GM21723 (cell line): ENCODE data around the gene MPZ.

Experiments used
- ATAC-seq: cut with Tn5 transposase; IDR thresholded peaks from one replicate; pipeline ENCODE4 v1.9.1; 2021; ENCODE audit warnings: mild to moderate bottlenecking, moderate library complexity; ENCODE audit not compliant: unreplicated experiment

Gene MPZ

DNA sequence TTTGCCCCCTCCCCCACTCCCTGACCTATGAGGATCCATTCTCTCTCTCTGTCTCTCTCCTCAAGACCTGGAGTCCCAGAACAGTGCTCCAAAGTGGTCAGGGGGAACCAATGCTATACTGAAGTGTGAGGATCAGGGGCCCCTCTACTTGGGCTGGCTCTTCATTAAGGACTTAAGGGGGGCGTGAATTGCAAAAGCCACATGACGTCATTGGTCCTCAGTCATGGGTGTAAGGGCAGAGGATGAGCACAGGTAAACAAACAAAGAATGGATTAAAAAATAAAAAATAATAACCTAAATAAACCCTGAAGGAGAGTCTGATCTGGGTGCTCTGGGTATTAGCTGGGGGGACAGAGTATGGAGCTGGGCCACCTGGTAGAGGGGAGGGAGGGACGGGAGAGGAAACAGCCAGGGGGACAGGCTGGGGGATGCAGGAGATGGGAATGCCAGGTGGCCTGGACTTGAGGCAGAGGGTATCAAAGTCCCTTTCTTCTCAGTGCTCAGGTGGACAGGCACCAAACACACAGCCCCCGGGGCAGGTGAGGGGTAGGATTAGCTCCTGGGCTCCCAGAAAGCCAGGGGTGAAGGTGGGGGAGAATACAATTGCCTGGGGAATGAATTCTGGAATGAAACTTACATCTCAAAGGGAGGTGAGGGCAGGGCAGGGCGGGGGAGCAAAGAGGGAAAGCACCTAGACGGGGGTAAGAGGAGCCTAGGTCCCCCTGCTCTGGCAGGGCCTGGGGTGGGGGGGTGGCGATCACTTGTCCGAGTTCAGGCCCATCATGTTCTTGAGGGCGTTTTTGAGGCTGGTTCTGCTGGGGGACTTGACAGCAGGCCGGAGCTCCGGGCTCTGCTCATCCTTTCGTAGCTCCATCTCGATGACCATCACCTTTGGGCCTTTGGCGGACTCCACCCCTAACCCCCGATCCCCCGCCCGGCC is 4.6 kb downstream of the MPZ start:
- ATAC-seq, result no peak

DNA sequence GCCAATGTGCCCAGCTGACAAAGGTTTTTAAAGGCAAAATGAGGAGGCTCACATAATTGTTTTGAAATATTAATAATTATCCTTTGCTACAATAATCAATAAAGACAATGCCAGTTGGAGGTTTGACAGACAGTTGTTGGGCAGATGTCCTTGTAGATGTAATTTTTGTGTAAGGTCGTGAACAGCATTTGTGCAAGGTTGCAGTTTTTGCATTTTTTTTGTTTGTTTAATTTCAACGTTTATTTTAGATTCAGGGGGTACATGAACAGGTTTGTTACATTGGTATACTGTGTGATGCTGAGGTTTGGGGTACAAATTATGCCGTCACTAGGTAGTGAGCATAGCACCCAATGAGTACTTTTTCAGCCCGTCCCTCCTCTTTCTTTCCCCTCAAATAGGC is 9.3 kb downstream of the MPZ start:
- ATAC-seq, result no peak

DNA sequence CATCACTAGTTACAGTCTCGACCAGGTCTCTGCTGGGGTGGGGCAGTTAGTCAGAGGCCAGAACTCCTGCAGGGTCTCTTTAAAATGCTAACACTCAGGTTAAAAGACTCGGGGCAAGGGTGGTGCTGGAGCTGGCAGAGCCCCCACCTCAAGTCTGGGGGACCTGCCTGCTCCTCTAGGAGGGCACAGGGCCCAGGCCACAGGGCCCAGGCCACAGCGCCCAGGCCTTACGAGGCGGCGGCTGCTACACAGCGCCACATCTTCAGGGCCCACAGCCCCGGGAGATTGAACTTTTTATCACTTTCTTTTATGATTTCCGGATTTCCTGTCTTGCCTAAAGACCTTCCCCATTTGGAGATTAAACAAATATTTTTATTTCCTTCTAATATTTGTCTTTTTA is 10.4 kb downstream of the MPZ start:
- no peak for ATAC-seq

DNA sequence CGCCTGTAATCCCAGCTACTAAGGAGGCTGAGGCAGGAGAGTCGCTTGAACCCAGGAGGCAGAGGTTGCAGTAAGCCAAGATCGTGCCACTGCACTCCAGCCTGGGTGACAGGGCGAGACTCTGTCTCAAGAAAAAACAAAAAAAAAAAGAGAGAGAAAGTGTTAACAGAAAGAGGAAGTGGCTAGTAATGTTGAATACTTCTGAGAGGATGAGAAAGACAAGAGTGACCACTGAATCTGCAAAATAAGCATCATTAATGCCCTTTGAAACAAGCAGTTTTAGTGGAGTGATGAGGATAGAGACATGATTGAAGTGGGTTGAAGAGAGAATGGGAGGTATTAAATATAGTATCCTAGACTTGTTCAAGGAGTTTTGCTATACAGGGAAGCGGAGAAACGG is 11.7 kb downstream of the MPZ start:
- no peak for ATAC-seq

DNA sequence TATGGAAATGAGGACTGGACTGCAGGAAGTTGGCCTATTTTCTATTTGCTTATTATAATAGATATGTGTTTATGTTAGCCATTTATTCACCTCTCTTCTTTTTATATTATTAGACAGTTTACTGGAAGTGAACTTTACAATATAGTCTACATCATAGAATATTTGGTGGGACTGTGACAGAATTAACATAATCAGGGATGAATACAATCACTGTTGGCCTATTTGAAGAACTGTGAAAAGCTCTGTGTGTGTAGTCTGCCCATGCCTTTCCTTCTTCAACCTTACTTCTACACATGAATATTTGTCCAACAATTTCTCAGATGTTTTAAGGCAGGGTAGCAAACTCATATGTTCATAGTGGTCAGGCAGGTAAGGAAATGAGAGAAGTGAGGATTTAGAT is 12.4 kb downstream of the MPZ start:
- no peak for ATAC-seq

DNA sequence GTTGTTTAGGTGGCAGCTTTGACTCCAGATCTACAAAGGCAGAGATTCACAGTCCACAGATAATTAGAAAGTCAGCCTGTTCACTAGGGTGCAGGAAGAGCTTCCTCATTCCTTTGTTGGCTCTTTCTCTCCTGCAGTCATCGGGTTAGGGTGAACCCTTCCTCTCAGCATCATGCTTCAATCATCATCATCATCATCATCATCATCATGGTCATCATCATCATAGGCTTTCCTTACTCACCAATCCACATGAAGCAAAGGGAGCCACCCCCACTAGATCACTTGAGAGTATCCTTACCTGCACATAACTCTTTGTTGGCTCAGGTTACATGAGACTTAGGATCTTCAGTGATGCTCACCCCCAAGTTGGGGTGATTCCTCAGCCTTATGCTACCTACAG is 19.0 kb downstream of the MPZ start:
- no peak for ATAC-seq

DNA sequence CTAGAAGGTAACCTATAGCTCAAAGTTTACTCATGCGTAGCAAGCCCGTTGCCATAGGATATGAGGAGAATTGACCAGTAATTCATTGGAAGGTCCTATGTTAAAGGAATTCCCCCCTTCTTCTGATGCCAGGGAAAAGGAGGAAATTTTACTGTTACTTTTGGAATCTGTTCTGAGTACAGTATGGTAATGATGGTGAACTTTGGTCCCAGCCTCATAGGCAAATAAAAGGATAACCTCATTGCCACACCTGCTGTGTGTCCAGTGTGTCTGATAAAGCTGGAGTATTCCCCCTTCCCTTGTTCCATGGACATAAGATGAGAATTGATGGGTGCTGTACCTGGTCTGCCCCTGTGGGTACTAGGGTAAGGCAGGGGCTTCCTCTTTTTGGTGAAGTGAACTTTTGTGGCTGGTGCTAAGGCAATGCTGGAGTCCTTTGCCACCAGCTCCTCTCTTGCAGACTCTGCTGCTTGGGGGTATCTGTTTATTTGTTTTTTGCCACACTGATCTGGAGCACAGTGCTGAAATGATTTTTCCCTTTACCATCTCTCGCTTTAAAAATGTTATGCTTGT is 22.2 kb downstream of the MPZ start:
- ATAC-seq, result no peak

DNA sequence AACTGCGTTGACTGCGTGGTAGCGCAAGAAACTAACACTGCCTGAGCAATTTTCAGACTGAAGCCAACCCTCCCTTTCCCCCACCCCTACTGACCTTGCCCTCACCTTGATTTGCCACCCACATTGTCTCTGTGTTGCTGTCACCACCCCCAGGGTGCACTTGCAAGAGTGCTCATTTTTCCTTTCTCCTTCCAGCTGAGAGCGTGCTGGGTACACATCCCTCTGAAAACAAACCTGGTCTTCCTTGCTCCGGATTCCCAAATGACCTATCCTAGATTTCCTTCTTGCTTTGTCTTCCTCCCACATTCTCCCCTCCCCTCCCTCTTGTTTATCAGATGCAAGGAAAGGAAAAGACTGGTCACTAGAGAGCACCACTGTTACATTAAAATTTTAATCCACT is 24.2 kb downstream of the MPZ start:
- no peak for ATAC-seq

DNA sequence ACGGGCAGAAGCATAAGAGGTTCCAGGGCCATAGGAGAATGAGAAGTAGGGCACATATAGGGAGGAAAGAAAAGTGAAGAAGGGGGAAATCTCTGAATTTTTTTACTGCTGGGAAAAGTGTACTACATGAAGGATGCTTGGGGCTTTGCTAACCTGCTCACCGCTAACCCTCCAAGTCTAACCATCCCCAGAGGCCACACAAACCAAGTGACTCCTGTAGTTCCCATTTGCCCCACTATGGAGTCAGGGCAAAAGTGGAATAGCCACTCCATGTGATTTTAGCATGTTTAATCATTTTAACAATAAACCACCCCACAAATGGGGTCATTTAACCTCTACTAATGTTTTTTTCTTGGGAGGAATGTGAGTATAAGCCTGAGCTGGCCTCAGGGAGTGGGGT is 24.7 kb downstream of the MPZ start:
- no peak for ATAC-seq

DNA sequence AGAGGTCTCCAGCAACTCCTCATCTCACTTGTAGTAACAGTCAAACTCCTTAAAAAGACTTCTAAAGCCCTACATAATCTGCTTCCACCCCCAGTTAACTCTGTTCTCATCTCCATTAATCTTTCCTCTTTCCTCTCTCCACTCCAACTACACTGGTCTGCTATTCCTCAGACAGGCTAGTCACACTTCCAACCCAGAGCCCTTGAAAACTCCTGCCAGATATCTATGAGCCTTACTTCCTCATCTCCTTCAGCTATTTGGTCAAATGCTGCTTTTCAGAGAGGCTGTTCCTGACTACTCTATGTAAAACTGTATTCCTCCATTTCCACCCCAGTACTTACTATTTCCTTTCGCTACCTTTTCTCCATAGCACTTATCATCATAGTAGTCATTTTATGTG is 26.8 kb downstream of the MPZ start:
- no peak for ATAC-seq

DNA sequence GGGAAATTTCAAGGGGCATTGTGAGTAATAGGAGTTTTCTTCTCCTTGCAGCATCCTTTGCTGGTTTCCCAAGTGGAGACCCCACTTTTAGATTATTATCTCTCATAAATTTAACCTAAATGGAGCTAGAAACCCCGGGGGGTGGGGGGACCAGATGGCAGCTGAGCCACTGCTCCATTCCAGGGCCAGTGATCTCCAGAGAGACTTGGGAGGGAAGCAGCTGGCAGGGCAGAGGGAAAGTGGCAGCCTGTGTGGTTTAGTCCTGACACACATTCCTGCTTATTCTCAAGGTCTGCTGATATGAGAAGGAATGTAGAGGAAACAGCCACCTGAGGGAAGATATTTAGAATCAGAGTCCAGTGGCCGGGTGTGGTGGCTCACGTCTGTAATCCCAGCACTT is 34.9 kb downstream of the MPZ start:
- no peak for ATAC-seq

DNA sequence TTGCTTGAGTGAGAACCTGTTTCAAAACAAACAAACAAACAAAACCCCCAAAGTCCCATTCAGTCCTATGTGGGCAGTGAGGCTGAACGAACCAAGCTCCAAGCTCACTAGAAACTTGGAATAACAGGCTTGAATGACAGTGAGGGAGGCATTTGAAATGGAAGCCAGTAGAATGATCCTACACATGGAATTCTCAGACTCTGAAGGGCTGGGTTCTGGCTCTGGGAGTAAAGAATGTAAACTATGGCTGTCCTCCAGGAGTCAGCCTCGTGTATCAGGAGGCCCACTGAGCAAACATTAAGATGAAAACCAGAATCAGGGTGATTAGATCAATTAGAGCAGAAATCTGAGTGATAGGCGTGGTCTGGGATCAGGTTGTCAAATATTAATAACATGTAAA is 36.4 kb downstream of the MPZ start:
- ATAC-seq, result no peak

DNA sequence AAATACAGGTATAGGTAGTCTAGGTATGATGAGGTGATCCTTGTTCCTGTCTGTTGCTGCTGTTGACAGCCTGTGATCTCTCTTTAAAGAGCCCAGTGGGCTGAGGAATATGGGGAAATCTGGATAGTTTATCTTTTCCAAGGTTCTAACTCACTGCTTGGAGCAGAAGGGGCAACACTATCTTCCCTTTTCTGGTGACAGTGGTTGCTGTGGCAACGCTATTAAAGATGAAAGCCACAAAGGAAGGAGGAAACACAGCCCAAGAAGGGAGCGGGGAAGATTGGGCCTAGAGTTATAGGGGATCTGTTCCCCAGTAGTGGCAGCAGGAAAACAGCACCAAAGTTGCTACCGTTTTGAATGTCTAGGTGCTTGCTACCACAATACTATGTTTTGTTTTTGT is 42.4 kb downstream of the MPZ start:
- no peak for ATAC-seq

DNA sequence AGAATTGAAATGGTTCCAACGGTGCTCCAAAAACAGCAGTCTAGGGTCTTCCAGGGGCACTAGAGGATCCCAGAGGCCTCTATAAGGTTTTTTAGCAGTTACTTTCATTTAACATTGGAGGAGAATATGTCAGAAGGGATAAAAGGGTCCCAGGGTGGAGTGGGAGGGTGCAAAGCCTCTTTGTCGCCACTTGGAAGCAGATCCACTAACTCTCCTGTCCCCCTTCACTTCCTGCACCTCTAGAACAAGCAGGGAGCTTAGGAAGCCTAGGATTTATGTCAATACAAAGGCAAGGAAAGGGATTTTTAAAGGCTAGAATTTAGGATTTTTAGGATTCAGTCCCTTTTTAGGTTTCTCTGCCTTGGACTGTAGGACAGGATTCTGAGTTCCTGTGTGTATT is 42.9 kb downstream of the MPZ start:
- no peak for ATAC-seq

DNA sequence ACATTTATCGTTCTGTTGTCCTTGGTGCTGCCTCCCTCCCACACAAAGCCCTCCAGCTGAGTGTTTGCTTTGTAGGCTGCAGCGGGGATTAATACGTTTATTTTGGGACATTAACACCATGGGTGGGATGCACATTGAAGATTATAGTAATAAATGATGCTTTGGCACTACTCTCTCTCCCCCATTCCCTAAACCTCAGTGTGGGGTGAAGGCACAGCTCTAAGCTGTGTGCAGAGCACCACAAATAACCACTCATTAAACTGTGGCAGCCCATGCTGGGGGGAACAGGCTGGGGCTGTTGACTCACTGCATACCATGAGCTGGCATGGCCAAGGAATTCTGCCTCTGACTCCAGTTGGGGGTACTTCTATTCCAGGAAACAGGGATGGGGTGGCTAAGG is 43.6 kb downstream of the MPZ start:
- ATAC-seq, result no peak

DNA sequence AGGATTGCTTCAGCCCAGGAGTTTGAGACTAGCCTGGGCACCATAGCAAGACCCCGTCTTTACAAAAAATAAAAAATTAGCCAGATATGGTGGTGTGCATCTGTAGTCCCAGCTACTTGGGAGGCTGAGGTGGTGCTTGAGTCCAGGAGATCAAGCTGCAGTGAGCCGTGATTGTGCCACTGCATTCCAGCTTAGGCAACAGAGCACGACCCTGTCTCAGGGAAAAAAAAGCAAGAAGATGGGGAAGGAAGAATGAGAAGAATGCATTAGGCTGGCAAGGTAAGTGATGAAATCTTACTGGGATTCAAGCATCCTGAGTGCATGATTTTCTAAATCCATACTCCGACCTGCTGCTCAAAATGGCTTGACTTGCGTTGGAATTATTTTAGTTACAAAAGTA is 44.5 kb downstream of the MPZ start:
- no peak for ATAC-seq

DNA sequence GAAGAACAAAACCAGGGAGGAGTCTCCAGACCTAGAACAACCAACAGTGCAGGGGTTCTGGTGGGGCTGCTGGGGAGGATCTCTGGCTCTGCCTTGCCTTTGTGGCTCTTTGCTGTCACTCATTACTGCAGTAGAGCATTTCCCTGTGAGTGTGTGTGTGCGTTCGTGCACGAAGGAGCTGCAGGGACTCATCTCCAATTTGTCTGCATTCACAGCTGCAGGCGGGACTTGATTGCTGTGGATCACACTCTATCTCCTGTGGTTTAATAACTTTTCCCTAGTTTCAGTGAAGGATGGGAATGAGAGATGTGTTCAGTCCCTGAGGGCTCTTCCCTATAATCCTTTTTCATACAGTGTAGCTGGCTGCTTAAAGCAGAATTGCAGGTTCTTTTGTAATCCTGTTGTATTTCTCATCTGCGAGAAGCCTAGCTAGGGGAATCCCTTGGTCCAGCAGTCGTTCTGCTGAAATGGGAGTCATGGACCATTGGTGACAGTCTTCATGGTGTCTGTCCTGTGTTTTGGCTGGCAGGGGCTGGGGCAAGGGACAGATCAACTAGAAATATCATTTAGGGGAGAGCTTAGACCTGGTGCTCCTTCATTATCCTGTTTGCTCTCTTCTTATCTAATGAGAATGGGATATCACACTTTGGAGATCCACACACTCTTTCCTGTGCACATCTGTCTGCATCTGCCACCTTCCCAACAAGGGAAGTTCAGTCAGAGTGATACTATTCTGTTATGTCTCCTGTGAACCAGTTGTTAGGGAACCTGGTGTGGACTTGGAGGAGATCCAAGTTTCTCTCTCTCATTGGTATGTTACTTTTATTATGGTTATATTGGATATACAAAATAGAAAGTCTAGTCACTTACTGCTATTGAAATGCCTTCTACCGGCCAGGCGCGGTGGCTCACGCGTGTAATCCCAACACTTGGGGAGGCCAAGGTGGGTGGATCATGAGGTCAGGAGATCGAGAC is 48.2 kb downstream of the MPZ start:
- no peak for ATAC-seq

DNA sequence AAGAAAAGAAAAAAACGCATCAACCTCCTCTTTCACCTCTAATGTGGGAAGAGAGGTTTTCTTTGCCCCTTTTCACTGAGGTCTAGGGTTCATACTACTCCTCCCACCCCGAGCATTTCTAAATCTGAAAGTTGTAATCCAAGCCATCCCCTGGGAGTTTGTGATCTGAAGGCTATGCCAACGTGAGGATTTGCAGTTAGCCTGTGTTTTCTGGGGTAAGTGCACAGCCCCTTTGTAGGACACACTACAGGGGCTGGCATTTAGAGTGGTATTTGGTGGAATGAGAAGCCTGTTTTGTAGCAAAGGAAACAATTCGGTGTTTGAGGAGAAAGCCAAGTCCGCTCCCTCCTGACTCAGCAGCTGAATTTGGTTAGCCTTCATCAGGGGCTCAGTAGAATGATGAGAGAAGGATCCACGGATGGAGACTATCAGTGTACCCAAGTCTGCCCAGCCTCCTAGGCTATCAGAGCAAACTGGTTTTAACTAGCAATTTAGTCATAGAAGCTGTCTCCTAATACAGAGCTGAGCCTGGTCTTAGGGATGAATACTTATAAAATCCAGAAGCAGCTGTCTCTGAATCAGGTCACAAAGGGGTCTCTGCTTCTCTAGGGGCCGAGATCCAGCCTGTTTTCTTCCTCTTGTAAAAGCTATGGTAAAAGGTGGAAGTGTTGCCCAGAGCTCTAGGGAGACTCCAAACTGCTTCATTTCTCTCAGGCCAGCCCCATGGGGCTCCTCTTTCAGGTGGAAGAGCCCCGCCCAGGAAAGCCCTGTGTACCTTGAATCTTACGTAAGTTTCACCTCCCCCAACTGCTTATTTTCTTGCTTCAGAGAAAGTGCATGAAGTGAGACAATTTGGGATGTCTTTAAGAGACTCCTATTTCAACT is 49.1 kb downstream of the MPZ start:
- ATAC-seq, result no peak

DNA sequence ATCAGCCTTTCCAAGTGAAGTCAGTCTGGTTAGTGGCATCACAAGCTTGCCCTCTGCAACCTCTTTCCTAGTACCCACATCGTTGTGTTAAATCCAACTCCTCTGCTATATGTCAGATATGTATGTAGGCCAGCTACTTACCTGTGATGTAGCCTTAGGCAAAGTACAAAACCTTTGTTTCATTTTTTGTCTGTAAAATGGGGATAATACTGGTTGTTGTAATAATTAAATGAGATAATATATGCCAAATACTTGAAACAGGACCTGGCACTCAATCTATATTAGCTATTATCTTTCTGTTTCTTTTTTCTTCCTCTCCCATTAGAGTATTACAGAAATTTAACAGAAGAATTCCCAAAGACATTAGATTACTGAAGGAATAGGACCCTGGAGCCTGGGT is 50.0 kb downstream of the MPZ start:
- no peak for ATAC-seq

DNA sequence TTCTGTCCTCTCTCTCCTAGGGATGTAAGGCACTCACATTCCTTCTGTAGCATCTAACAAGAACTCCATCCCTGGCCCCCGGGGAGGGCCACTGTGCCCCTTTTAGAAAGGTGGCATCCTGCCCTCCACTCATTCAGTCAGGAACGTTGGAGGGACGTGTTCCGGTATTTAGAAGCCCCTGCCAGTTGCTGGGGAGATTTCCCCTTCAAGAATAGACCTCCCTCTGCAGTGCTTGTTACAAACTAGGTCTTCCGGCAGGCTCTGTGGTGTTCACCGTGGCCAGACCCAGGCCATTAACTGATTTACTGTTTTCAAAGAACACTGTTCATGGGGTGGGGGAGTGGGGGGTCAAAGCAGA is 50.4 kb downstream of the MPZ start:
- no peak for ATAC-seq
